ENCODE results near the gene ZCWPW1. TPM values are rescaled to one million over a fixed set of nuclear protein-coding genes. Genes with fewer than 3 reads are reported as not detected.

Gene ZCWPW1
- total and polyA plus RNA-seq, 2 of the 8 experiments (the other 6 are each of a cell fraction or from before 2014, with no cell fraction given), result 0.51 to 1.4 TPM

DNA sequence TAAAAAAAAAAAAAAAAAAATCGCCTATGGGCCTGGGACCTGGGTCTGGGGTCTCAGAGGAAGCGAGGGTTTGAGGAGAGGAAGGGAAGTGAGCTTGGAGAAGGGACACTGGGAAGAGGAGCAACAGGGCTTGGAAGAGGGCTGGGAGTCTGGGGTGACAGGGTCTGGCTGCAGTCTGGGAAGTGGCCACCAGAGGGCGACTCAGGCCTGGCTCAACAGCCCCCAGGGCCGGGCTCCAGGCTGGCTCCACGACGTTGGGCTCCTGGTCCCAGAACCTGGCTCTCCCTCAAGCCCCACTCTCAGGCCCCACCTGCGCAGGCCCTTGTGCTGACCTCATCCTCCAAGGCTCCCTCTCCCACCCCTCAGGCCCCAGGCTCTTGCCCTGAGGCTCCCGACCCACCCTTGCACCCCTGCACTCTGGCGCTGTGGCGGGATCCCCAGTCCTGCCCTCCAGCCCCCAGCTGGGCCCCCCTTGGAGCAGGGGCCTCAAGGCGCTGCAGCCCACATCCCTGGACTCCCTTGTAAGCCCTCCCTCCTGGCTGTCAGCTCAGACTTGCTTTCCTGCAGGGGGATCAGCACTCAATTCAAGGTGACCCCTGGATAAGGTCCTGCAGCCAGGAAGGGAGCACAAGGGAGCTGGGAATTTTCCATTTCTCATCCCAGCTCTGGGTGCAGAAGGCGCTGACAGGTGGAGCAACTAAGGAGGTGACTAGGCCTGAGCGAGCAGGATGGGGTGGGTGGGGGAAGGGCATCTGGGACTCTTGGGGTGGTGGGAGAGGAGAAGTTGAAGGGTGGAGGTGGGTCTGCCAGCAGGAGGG, 40.9 kb upstream of the ZCWPW1 start:
- FAIRE-seq (no peak), DNase-seq (ENCODE audit: low read depth in 1 of 2, low spot score in 2 of 2) (peak in 1 of 2 experiments; percentile 99)
- peak overlapping the region; percentile 34; the same call in 1 of the 2 replicates for H3K18ac ChIP-seq (ENCODE audit: extremely low read depth, low read length)
- no peaks in the 10 kb centered on the region for H4K20me1 ChIP-seq (replicated peaks in 1 of 2; ENCODE audit: control insufficient read depth in 1 of 2, insufficient read depth in 2 of 2, low read length in 2 of 2)
- H3K23ac ChIP-seq (ENCODE audit: insufficient read length), result no peak overlapping the region
- H4K5ac ChIP-seq (ENCODE audit: insufficient read length, low read depth, low read length), result no peak overlapping the region
- no peak overlapping the region for H3K56ac ChIP-seq (replicated peaks; ENCODE audit: insufficient read length, low read depth, low read length)
- no peak overlapping the region for H2AFZ ChIP-seq (ENCODE audit: low read length)
- H2AK5ac ChIP-seq (ENCODE audit: low read depth, low read length), result no peak overlapping the region
- H3K79me2 ChIP-seq (ENCODE audit: control insufficient read depth in 1 of 2, insufficient read depth in 2 of 2, low read length in 2 of 2), result no peaks in the 10 kb centered on the region
- H3K9ac ChIP-seq (replicated peaks in 1 of 4; ENCODE audit: extremely low read depth in 1 of 4, low read depth in 3 of 4, low read length in 3 of 4), result no peak overlapping the region
- H2BK20ac ChIP-seq (ENCODE audit: low read length), result no peak overlapping the region
- no peaks in the 10 kb centered on the region for H3K9me3 ChIP-seq (ENCODE audit: insufficient read depth in 2 of 2, low read depth in 1 of 2, low read length in 1 of 2)
- H4K91ac ChIP-seq (replicated peaks; ENCODE audit: insufficient read length, low read length), result no peak overlapping the region
- H3K27ac ChIP-seq (ENCODE audit: low read depth, low read length), result no peak overlapping the region
- no peak overlapping the region for H3K14ac ChIP-seq (ENCODE audit: insufficient read length)
- H3K4me2 ChIP-seq (ENCODE audit: insufficient read depth in 1 of 2, low read depth in 2 of 2, low read length in 2 of 2), result peak overlapping the region in 1 of 2 experiments; percentile 14; a peak in 1 of 4 replicates
- H2BK12ac ChIP-seq (ENCODE audit: low read depth, low read length), result no peak overlapping the region
- H4K8ac ChIP-seq (ENCODE audit: extremely low read depth, insufficient read depth, low read length), result no peak overlapping the region
- H2BK15ac ChIP-seq (ENCODE audit: low read length), result no peak overlapping the region
- H3K4me1 ChIP-seq (replicated peaks in 1 of 4; ENCODE audit: control insufficient read depth in 3 of 4, insufficient read depth in 4 of 4, low read length in 3 of 4), result peaks cover 0 to 11% (median 4%) of the 10 kb centered on the region in 4 experiments; a peak in 6 of 7 replicates
- no peaks in the 10 kb centered on the region for H3K27me3 ChIP-seq (replicated peaks in 1 of 4; ENCODE audit: control insufficient read depth in 3 of 4, extremely low read depth in 1 of 4, insufficient read depth in 3 of 4, low read length in 3 of 4)
- ChIA-PET POLR2A (ENCODE audit: partially characterized antibody) (interaction anchor here (0.6 to 2.3 kb wide), 13 partner anchors 10 to 368 kb away, joined by 3 to 13 read pairs (median 3); partner anchors contain the start of genes AP4M1, FBXO24, LRCH4 and MEPCE), CTCF (ENCODE audit: partially characterized antibody) (interaction anchor here (0.6 to 12.4 kb wide), 52 partner anchors 9 to 1587 kb away, joined by 3 to 152 read pairs (median 4); partner anchors contain the start of genes FBXO24, LRCH4, MOSPD3 and NYAP1)
- no peak overlapping the region for H2BK120ac ChIP-seq (replicated peaks; ENCODE audit: low read depth, low read length)
- no peaks in the 10 kb centered on the region for H3K36me3 ChIP-seq (ENCODE audit: control insufficient read depth in 2 of 4, insufficient read depth in 4 of 4, low read length in 3 of 4)
- no peak overlapping the region for H3K4me3 ChIP-seq (ENCODE audit: extremely low read depth in 1 of 4, insufficient read depth in 2 of 4, low read depth in 3 of 4, low read length in 4 of 4)
- no peaks in the 10 kb centered on the region for H3K23me2 ChIP-seq (ENCODE audit: low read depth, low read length)
- H2BK5ac ChIP-seq (ENCODE audit: low read depth, low read length), result no peak overlapping the region; the same call in 1 of the 2 replicates
- peak overlapping the region; percentile 23 for H3K4ac ChIP-seq (replicated peaks; ENCODE audit: insufficient read length, low read depth, low read length)
- no peaks in the 10 kb centered on the region for H3K79me1 ChIP-seq (ENCODE audit: low read depth, low read length)
- 64% methylated on average over 8 of the region's 13 CpGs; no CpG with 5 or more reads in 1 of the 2 experiments for WGBS, 2 experiments (ENCODE audit: extremely low coverage in 1 of 2, insufficient coverage in 1 of 2, insufficient read length in 1 of 2, insufficient replicate concordance in 2 of 2, low coverage in 1 of 2, low lambda C conversion rate in 2 of 2, missing lambda C conversion rate in 1 of 2)
- peak; percentile 95 to 96 for TF ChIP-seq RAD21 (IDR thresholded peaks at IDR 0.05 in 1 of 2, conservative IDR thresholded peaks at IDR 0.05 in 1 of 2; ENCODE audit: low read depth in 2 of 2, low read length in 2 of 2)
- TF ChIP-seq TBP (IDR thresholded peaks at IDR 0.05; ENCODE audit: low read depth, low read length), result no peak; the same call in 1 of the 2 replicates
- no peak for TF ChIP-seq GTF2F1 (IDR thresholded peaks at IDR 0.05; ENCODE audit: borderline replicate concordance, low read depth, low read length)
- TF ChIP-seq, protein P1, sequence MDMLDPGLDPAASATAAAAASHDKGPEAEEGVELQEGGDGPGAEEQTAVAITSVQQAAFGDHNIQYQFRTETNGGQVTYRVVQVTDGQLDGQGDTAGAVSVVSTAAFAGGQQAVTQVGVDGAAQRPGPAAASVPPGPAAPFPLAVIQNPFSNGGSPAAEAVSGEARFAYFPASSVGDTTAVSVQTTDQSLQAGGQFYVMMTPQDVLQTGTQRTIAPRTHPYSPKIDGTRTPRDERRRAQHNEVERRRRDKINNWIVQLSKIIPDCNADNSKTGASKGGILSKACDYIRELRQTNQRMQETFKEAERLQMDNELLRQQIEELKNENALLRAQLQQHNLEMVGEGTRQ (IDR thresholded peaks at IDR 0.05; ENCODE audit: low read length), result 0 out of 2 replicates have a peak, but pooled peaks have one; percentile 20
- TF ChIP-seq MAX (IDR thresholded peaks at IDR 0.05), result 0 out of 2 replicates have a peak, but pooled peaks have one; percentile 15
- TF ChIP-seq CBX5 (IDR thresholded peaks at IDR 0.05; ENCODE audit: low read depth, low read length), result no peak
- TF ChIP-seq SIRT6 (IDR thresholded peaks at IDR 0.05; ENCODE audit: low read length), result no peak
